H1 (cell line): ENCODE measurements around the gene PPP2R2C. TPM values are rescaled to one million over a fixed set of nuclear protein-coding genes. Genes with fewer than 3 reads are reported as not detected.

ENCODE experiments used
- CTCF ChIA-PET: fragments of 300-600 bp; sonication (Branson Sonifier 250); formaldehyde crosslinking; loops from one replicate; lab custom pipeline; 2021; ENCODE audit not compliant: partially characterized antibody; lab: Charles Lee
- POLR2A ChIA-PET: fragments of 300-600 bp; sonication (Branson Sonifier 250); formaldehyde crosslinking; loops from one replicate; lab custom pipeline; 2021; ENCODE audit warnings: inconsistent platforms; ENCODE audit not compliant: partially characterized antibody; lab: Charles Lee
- DNase-seq, 2 experiments: peaks; one replicate each; pipeline versions ENCODE4 v3.0.0 to v3.0.0-alpha.2; 2010 to 2022; ENCODE audit warnings: low spot score in 2 of 2, low read depth in 1 of 2, mixed read lengths in 1 of 2
- FAIRE-seq: peaks from 2 replicates; lab custom pipeline; 2011; peaks lifted over from hg19 to GRCh38; lab: Jason Lieb, UNC
- H2AFZ ChIP-seq: 2 replicates; pipeline ENCODE4 v1.8.1; 2012; ENCODE audit warnings: low read length, inconsistent platforms
- H2AK5ac ChIP-seq: 2 replicates; pipeline ENCODE4 v1.6.1; 2013; ENCODE audit warnings: low read depth, low read length
- H2BK120ac ChIP-seq: replicated peaks from 2 replicates; pipeline ENCODE3; 2013; ENCODE audit warnings: low read depth, low read length, inconsistent platforms
- H2BK12ac ChIP-seq: 2 replicates; pipeline ENCODE4 v1.6.1; 2013; ENCODE audit warnings: low read depth, low read length
- H2BK15ac ChIP-seq: 2 replicates; pipeline ENCODE4 v1.6.1; 2013; ENCODE audit warnings: low read length
- H2BK20ac ChIP-seq: 2 replicates; pipeline ENCODE4 v1.6.1; 2013; ENCODE audit warnings: low read length
- H2BK5ac ChIP-seq: 2 replicates; pipeline ENCODE4 v1.6.1; 2013; ENCODE audit warnings: low read depth, low read length
- H3K14ac ChIP-seq: 2 replicates; pipeline ENCODE4 v1.6.1; 2013; ENCODE audit warnings: inconsistent platforms; ENCODE audit not compliant: insufficient read length
- H3K18ac ChIP-seq: 2 replicates; pipeline ENCODE4 v1.6.1; 2013; ENCODE audit warnings: low read length; ENCODE audit errors: extremely low read depth
- H3K23ac ChIP-seq: 2 replicates; pipeline ENCODE4 v1.6.1; 2013; ENCODE audit warnings: inconsistent platforms; ENCODE audit not compliant: insufficient read length
- H3K23me2 ChIP-seq: 2 replicates; pipeline ENCODE4 v1.6.1; 2013; ENCODE audit warnings: low read depth, low read length
- H3K27ac ChIP-seq: 2 replicates; pipeline ENCODE4 v1.6.1; 2011; ENCODE audit warnings: low read depth, low read length, inconsistent platforms
- H3K27me3 ChIP-seq, 4 experiments: replicated peaks in 1 of 4; 1 replicate in 1 of 4; 2 replicates in 3 of 4; pipeline versions ENCODE4 v1.6.1 to v1.8.1; 2011 to 2013; ENCODE audit warnings: low read length in 3 of 4, mild to moderate bottlenecking in 3 of 4, inconsistent platforms in 2 of 4, mixed read lengths in 2 of 4, moderate library complexity in 1 of 4; ENCODE audit not compliant: control insufficient read depth in 3 of 4, insufficient read depth in 3 of 4; ENCODE audit errors: extremely low read depth in 1 of 4
- H3K36me3 ChIP-seq, 4 experiments: 2 replicates each; pipeline versions ENCODE4 v1.6.1 to v1.8.1; 2011 to 2013; ENCODE audit warnings: mild to moderate bottlenecking in 4 of 4, low read length in 3 of 4, moderate library complexity in 2 of 4, control low read depth in 1 of 4, inconsistent platforms in 1 of 4; ENCODE audit not compliant: insufficient read depth in 4 of 4, control insufficient read depth in 2 of 4
- H3K4ac ChIP-seq: replicated peaks from 2 replicates; pipeline ENCODE3; 2013; ENCODE audit warnings: low read length, low read depth, mixed read lengths, inconsistent platforms; ENCODE audit not compliant: insufficient read length
- H3K4me1 ChIP-seq, 4 experiments: replicated peaks in 1 of 4; 1 replicate in 1 of 4; 2 replicates in 3 of 4; pipeline versions ENCODE4 v1.6.1 to v1.8.1; 2011 to 2013; ENCODE audit warnings: low read length in 3 of 4, inconsistent platforms in 2 of 4, mixed read lengths in 1 of 4; ENCODE audit not compliant: insufficient read depth in 4 of 4, control insufficient read depth in 3 of 4
- H3K4me2 ChIP-seq, 2 experiments: 2 replicates each; pipeline versions ENCODE4 v1.6.1 to v1.8.1; 2011 to 2013; ENCODE audit warnings: low read depth in 2 of 2, low read length in 2 of 2, control low read depth in 1 of 2, inconsistent platforms in 1 of 2, mild to moderate bottlenecking in 1 of 2; ENCODE audit not compliant: insufficient read depth in 1 of 2
- H3K4me3 ChIP-seq, 4 experiments: fragments of 200-600, 300-600 bp in 1 of 4; sonication (generic), shearing (Covaris generic), sonication (Bioruptor Twin) in 1 of 4; 2 replicates each; pipeline versions ENCODE4 v1.5.1 to v1.8.1; 2011 to 2016; ENCODE audit warnings: low read length in 4 of 4, low read depth in 3 of 4, control low read depth in 2 of 4, inconsistent platforms in 2 of 4, mild to moderate bottlenecking in 2 of 4, mixed read lengths in 1 of 4, moderate library complexity in 1 of 4; ENCODE audit not compliant: insufficient read depth in 2 of 4; ENCODE audit errors: extremely low read depth in 1 of 4
- H3K56ac ChIP-seq: replicated peaks from 2 replicates; pipeline ENCODE3; 2013; ENCODE audit warnings: low read depth, mild to moderate bottlenecking, mixed read lengths, low read length, inconsistent platforms; ENCODE audit not compliant: insufficient read length
- H3K79me1 ChIP-seq: 2 replicates; pipeline ENCODE4 v1.6.1; 2013; ENCODE audit warnings: low read depth, low read length, control low read depth
- H3K79me2 ChIP-seq, 2 experiments: 2 replicates each; pipeline versions ENCODE4 v1.6.1 to v1.8.1; 2012 to 2013; ENCODE audit warnings: low read length in 2 of 2, mild to moderate bottlenecking in 2 of 2, inconsistent platforms in 1 of 2; ENCODE audit not compliant: insufficient read depth in 2 of 2, control insufficient read depth in 1 of 2
- H3K9ac ChIP-seq, 4 experiments: replicated peaks in 1 of 4; 1 replicate in 1 of 4; 2 replicates in 3 of 4; pipeline versions ENCODE4 v1.6.1 to v1.8.1; 2011 to 2013; ENCODE audit warnings: low read depth in 3 of 4, low read length in 3 of 4, control low read depth in 2 of 4, mild to moderate bottlenecking in 2 of 4, moderate library complexity in 2 of 4, inconsistent platforms in 1 of 4; ENCODE audit errors: extremely low read depth in 1 of 4
- H3K9me3 ChIP-seq, 2 experiments: 2 replicates each; pipeline versions ENCODE4 v1.6.1 to v1.8.1; 2012 to 2013; ENCODE audit warnings: mild to moderate bottlenecking in 2 of 2, moderate library complexity in 2 of 2, control low read depth in 1 of 2, inconsistent platforms in 1 of 2, low read depth in 1 of 2, low read length in 1 of 2, mixed read lengths in 1 of 2; ENCODE audit not compliant: insufficient read depth in 2 of 2
- H4K20me1 ChIP-seq, 2 experiments: replicated peaks in 1 of 2; 2 replicates each; pipeline versions ENCODE3 to v1.8.1; 2011 to 2013; ENCODE audit warnings: inconsistent platforms in 2 of 2, low read length in 2 of 2, mild to moderate bottlenecking in 1 of 2; ENCODE audit not compliant: insufficient read depth in 2 of 2, control insufficient read depth in 1 of 2
- H4K5ac ChIP-seq: 2 replicates; pipeline ENCODE4 v1.6.1; 2013; ENCODE audit warnings: low read length, low read depth, mixed read lengths, inconsistent platforms; ENCODE audit not compliant: insufficient read length
- H4K8ac ChIP-seq: 2 replicates; pipeline ENCODE4 v1.8.0; 2013; ENCODE audit warnings: mild to moderate bottlenecking, moderate library complexity, low read length, inconsistent platforms; ENCODE audit not compliant: insufficient read depth; ENCODE audit errors: extremely low read depth
- H4K91ac ChIP-seq: replicated peaks from 2 replicates; pipeline ENCODE3; 2013; ENCODE audit warnings: low read length, mixed read lengths, inconsistent platforms; ENCODE audit not compliant: insufficient read length
- CBX5 ChIP-seq: fragments of 300-800, 300-1000 bp; sonication (generic); IDR thresholded peaks from 2 replicates; pipeline ENCODE4 v1.7.1; 2016; ENCODE audit warnings: antibody characterized with exemption, low read length, low read depth
- CBX8 ChIP-seq: fragments of 300-800, 300-1000 bp; sonication (generic); IDR thresholded peaks from 2 replicates; pipeline ENCODE4 v1.7.1; 2016; ENCODE audit warnings: low read depth, low read length, borderline replicate concordance
- CEBPB ChIP-seq: IDR thresholded peaks from 2 replicates; pipeline ENCODE4 v1.6.1; 2012; ENCODE audit warnings: low read depth, low read length
- CREB1 ChIP-seq: IDR thresholded peaks from 2 replicates; pipeline ENCODE4 v1.6.1; 2012; ENCODE audit warnings: inconsistent platforms
- KDM1A ChIP-seq: fragments of 200-600, 300-600 bp; sonication (generic); IDR thresholded peaks from 2 replicates; pipeline ENCODE4 v1.7.1; 2016; ENCODE audit warnings: mild to moderate bottlenecking, low read length, borderline replicate concordance
- RFX5 ChIP-seq: IDR thresholded peaks from 2 replicates; pipeline ENCODE4 v1.6.1; 2011; ENCODE audit warnings: low read depth, low read length, improper control_type of control experiment, borderline replicate concordance
- SIRT6 ChIP-seq: IDR thresholded peaks from one replicate; pipeline ENCODE4 v1.7.1; 2012; ENCODE audit warnings: low read length, inconsistent platforms
- WGBS, 2 experiments: shearing (Covaris generic) in 1 of 2; methylation state at CpG; one replicate each; pipeline versions ENCODE4 v1.1.6 to v1.1.7; 2013 to 2015; ENCODE audit warnings: low lambda C conversion rate in 2 of 2, mixed read lengths in 2 of 2, inconsistent platforms in 1 of 2, low coverage in 1 of 2, missing lambda C conversion rate in 1 of 2; ENCODE audit not compliant: insufficient replicate concordance in 2 of 2, insufficient coverage in 1 of 2, insufficient read length in 1 of 2; ENCODE audit errors: extremely low coverage in 1 of 2, missing lambda C conversion rate in 1 of 2; 5-methylcytosine and 5-hydroxymethylcytosine counted together
- polyA plus RNA-seq, 7 experiments: library from polyadenylated mRNA; depleted of rRNA in 3 of 7; stranded (reverse) in 5 of 7; unstranded in 2 of 7; fragments of >200 nt in 5 of 7; fragments of 200-250 nt in 2 of 7; gene quantifications; 1 replicate in 5 of 7; 2 replicates in 1 of 7; 4 replicates in 1 of 7; pipeline versions ENCODE4 v1.2.1 to v1.2.3, GENCODE V29; 2011 to 2013; ENCODE audit warnings: missing spikeins in 2 of 7, mixed read lengths in 2 of 7
- total RNA-seq: library from RNA; stranded (reverse); fragmentation: NEBNext Ultra II Directional; extraction: Animal tissue kit (Norgen Biotek cat#: 25700); gene quantifications from 2 replicates; pipeline ENCODE4 v1.2.1, GENCODE V29; 2021

PPP2R2C gene
- total and polyA plus RNA-seq, 2 of the 8 experiments (the other 6 are each of a cell fraction or from before 2014, with no cell fraction given), result 6.4 TPM

- Histone ChIP-seq H2BK12ac (no peak overlapping the region), H3K79me2 (no peaks in the 10 kb centered on the region), H4K20me1 (no peaks in the 10 kb centered on the region), H3K4me3 (no peak overlapping the region), H2AK5ac (0 out of 2 replicates have a peak overlapping the region, but pooled peaks have one; percentile 9), H3K79me1 (no peaks in the 10 kb centered on the region), H4K8ac (no peak overlapping the region), H3K36me3 (no peaks in the 10 kb centered on the region), H2BK15ac (no peak overlapping the region), H3K9me3 (no peaks in the 10 kb centered on the region), H2AFZ (no peak overlapping the region), H3K4me2 (no peak overlapping the region), H4K91ac (no peak overlapping the region), H2BK120ac (no peak overlapping the region), H4K5ac (no peak overlapping the region), H3K23ac (no peak overlapping the region), H3K14ac (no peak overlapping the region), H3K18ac (no peak overlapping the region), H3K4ac (no peak overlapping the region), H3K23me2 (no peaks in the 10 kb centered on the region), H3K27ac (no peak overlapping the region), H2BK20ac (no peak overlapping the region), H3K56ac (no peak overlapping the region), H3K9ac (no peak overlapping the region), H3K4me1 (peaks cover 0 to 4% (median under 1%) of the 10 kb centered on the region in 4 experiments; a peak in 4 of 7 replicates), H3K27me3 (no peaks in the 10 kb centered on the region), H2BK5ac (no peak overlapping the region)
- 86% methylated on average over 7 of the region's 7 CpGs; no CpG with 5 or more reads in 1 of the 2 experiments for WGBS, 2 experiments
- TF ChIP-seq CBX8 (no peak), KDM1A (peak; percentile 41; the same call in 1 of the 2 replicates), CEBPB (no peak), CBX5 (no peak), SIRT6 (no peak), RFX5 (no peak), CREB1 (no peak)
- no peak for DNase-seq
- no peak for FAIRE-seq
- ChIA-PET CTCF (interaction anchor here (1.0 to 1.9 kb wide), 5 partner anchors 11 to 158 kb away, joined by 3 to 6 read pairs (median 5); no protein-coding TSS in a partner anchor), POLR2A (no interaction called here)
These were observed 80.0 kb downstream of the PPP2R2C start for GRCh38 chr4:6392407-6392806.
